K562 (cell line): ENCODE results near the gene CDYL. TPM values are rescaled to one million over a fixed set of nuclear protein-coding genes. Genes with fewer than 3 reads are reported as not detected.

Source experiments
- ATAC-seq: fragments of 200-7000 bp; cut with Tn5 transposase; 3 replicates; pipeline ENCODE4 v1.9.1; 2020; ENCODE audit warnings: moderate library complexity
- BruUV-seq: library from RNA; stranded (reverse); fragments of 400-500 nt; replicated peaks from 2 replicates; lab custom pipeline; 2021; lab: Mats Ljungman, UMichigan
- CTCF ChIA-PET: fragments of 300-600 bp; formaldehyde crosslinking; extraction: SDS; loops from one replicate; lab custom pipeline; 2021; ENCODE audit warnings: low intra/inter-chr PET ratio; lab: Yijun Ruan, JAX
- POLR2A ChIA-PET: fragments of 300-600, 350-650 bp; sonication (Branson Sonifier 250); formaldehyde crosslinking; extraction: SDS; loops from one replicate; lab custom pipeline; 2021; ENCODE audit warnings: antibody characterized with exemption, inconsistent platforms; lab: Yijun Ruan, JAX
- DNase-seq, 4 experiments: peaks; one replicate each; pipeline versions ENCODE4 v3.0.0 to v3.0.0-alpha.2; 2011 to 2018; ENCODE audit warnings: low spot score in 3 of 4, mixed read lengths in 3 of 4; ENCODE audit errors: extremely low read depth in 1 of 4
- FAIRE-seq: peaks from 2 replicates; lab custom pipeline; 2011; peaks lifted over from hg19 to GRCh38; lab: Jason Lieb, UNC
- H2AFZ ChIP-seq: 2 replicates; pipeline ENCODE4 v1.6.0; 2011; ENCODE audit warnings: low read depth, low read length, control low read depth, inconsistent platforms
- H3K27ac ChIP-seq: fragments of 200-600 bp; 3 replicates; pipeline ENCODE4 v1.8.0; 2011; ENCODE audit warnings: low read depth, mild to moderate bottlenecking, control low read depth, inconsistent platforms, low read length, moderate library complexity, mixed read lengths; ENCODE audit errors: extremely low read depth
- H3K27me3 ChIP-seq, 2 experiments: fragments of 300-600 bp in 1 of 2; 2 replicates in 1 of 2; 3 replicates in 1 of 2; pipeline versions ENCODE4 v1.6.0 to v1.8.0; 2011; ENCODE audit warnings: inconsistent platforms in 2 of 2, low read length in 2 of 2, mild to moderate bottlenecking in 1 of 2, mixed read lengths in 1 of 2, moderate library complexity in 1 of 2; ENCODE audit not compliant: control insufficient read depth in 2 of 2, insufficient read depth in 2 of 2
- H3K36me3 ChIP-seq: fragments of 300-600 bp; 3 replicates; pipeline ENCODE4 v1.8.0; 2011; ENCODE audit warnings: mild to moderate bottlenecking, low read length, inconsistent platforms; ENCODE audit not compliant: control insufficient read depth, insufficient read depth
- H3K4me1 ChIP-seq, 2 experiments: fragments of 200-600 bp in 1 of 2; replicated peaks in 1 of 2; 2 replicates in 1 of 2; 3 replicates in 1 of 2; pipeline versions ENCODE4 v1.5.1 to v1.8.0; 2011; ENCODE audit warnings: inconsistent platforms in 2 of 2, low read length in 2 of 2, mild to moderate bottlenecking in 1 of 2, mixed read lengths in 1 of 2, moderate library complexity in 1 of 2; ENCODE audit not compliant: control insufficient read depth in 2 of 2, insufficient read depth in 2 of 2
- H3K4me2 ChIP-seq: 2 replicates; pipeline ENCODE4 v1.6.1; 2011; ENCODE audit warnings: low read length, control low read depth, inconsistent platforms, mixed read lengths; ENCODE audit not compliant: insufficient read depth
- H3K4me3 ChIP-seq: fragments of 200-600 bp; sonication (generic), shearing (Covaris generic); 2 replicates; pipeline ENCODE4 v1.5.1; 2016; ENCODE audit warnings: control low read depth, inconsistent platforms
- H3K79me2 ChIP-seq: fragments of 200-600 bp; 3 replicates; pipeline ENCODE4 v1.8.0; 2011; ENCODE audit warnings: low read length, inconsistent platforms; ENCODE audit not compliant: control insufficient read depth, insufficient read depth
- H3K9ac ChIP-seq, 2 experiments: 2 replicates each; pipeline versions ENCODE4 v1.6.0 to v1.6.1; 2011; ENCODE audit warnings: low read depth in 2 of 2, low read length in 2 of 2, control low read depth in 1 of 2, inconsistent platforms in 1 of 2, mild to moderate bottlenecking in 1 of 2, mixed read lengths in 1 of 2; ENCODE audit not compliant: insufficient read depth in 1 of 2
- H3K9me1 ChIP-seq: one replicate; pipeline ENCODE4 v1.6.0; 2011; ENCODE audit warnings: inconsistent platforms, mild to moderate bottlenecking, low read length, moderate library complexity; ENCODE audit not compliant: control insufficient read depth, insufficient read depth
- H3K9me3 ChIP-seq: replicated peaks from 2 replicates; pipeline ENCODE4 v1.5.1; 2011; ENCODE audit warnings: low read depth, low read length, inconsistent platforms; ENCODE audit not compliant: control insufficient read depth, insufficient read depth
- H4K20me1 ChIP-seq: replicated peaks from 2 replicates; pipeline ENCODE4 v1.6.1; 2011; ENCODE audit warnings: low read length, inconsistent platforms, mixed read lengths; ENCODE audit not compliant: control insufficient read depth, insufficient read depth
- BHLHE40 ChIP-seq: IDR thresholded peaks from 2 replicates; pipeline ENCODE4 v1.6.1; 2011; ENCODE audit warnings: low read length, improper control_type of control experiment
- EP300 ChIP-seq: IDR thresholded peaks from 2 replicates; pipeline ENCODE4 v1.6.1; 2012; ENCODE audit warnings: low read length, improper control_type of control experiment
- MEIS2 ChIP-seq: fragments of 450-650 bp; IDR thresholded peaks from 2 replicates; pipeline ENCODE4 v1.6.1; 2014; ENCODE audit warnings: mild to moderate bottlenecking; ENCODE audit not compliant: partially characterized antibody
- MNT ChIP-seq, 2 experiments: fragments of 450-650 bp; conservative IDR thresholded peaks; 2 replicates each; pipeline ENCODE4 v1.6.1; 2017; ENCODE audit warnings: mild to moderate bottlenecking in 2 of 2, moderate library complexity in 2 of 2
- POU5F1 ChIP-seq: fragments of 150-350 bp; IDR thresholded peaks from 2 replicates; pipeline ENCODE4 v1.6.1; 2014; ENCODE audit warnings: borderline replicate concordance, low read length, low read depth, mild to moderate bottlenecking; ENCODE audit not compliant: partially characterized antibody
- RAD21 ChIP-seq, 2 experiments: fragments of 250-450 bp in 1 of 2; fragments of 450-650 bp in 1 of 2; sonication (Bioruptor Pico) in 1 of 2; formaldehyde crosslinking in 1 of 2; IDR thresholded peaks in 1 of 2; conservative IDR thresholded peaks in 1 of 2; 2 replicates each; pipeline versions ENCODE4 v1.4.0 to v1.8.0; 2020 to 2022; ENCODE audit warnings: mild to moderate bottlenecking in 2 of 2, moderate library complexity in 1 of 2
- RAD51 ChIP-seq: fragments of 450-650 bp; IDR thresholded peaks from 2 replicates; pipeline ENCODE4 v1.7.1; 2016; ENCODE audit warnings: low read depth, mild to moderate bottlenecking, borderline replicate concordance
- TAL1 ChIP-seq: fragments of 450-650 bp; IDR thresholded peaks from 2 replicates; pipeline ENCODE4 v1.6.1; 2016; ENCODE audit warnings: mild to moderate bottlenecking
- TCF3 ChIP-seq: sonication (generic); formaldehyde crosslinking; IDR thresholded peaks from 2 replicates; pipeline ENCODE4 v1.4.0; 2020; ENCODE audit warnings: mild to moderate bottlenecking, missing genetic modification reagents
- TEAD4 ChIP-seq, 2 experiments: sonication (generic) in 1 of 2; formaldehyde crosslinking in 1 of 2; IDR thresholded peaks; 2 replicates each; pipeline versions ENCODE4 v1.6.1 to v1.8.0; 2012 to 2022; ENCODE audit warnings: borderline replicate concordance in 1 of 2, inconsistent platforms in 1 of 2, low read length in 1 of 2, mild to moderate bottlenecking in 1 of 2, missing genetic modification reagents in 1 of 2
- TRIM24 ChIP-seq, 2 experiments: fragments of 450-650 bp; IDR thresholded peaks; 2 replicates each; pipeline ENCODE4 v1.6.1; 2016
- ZNF79 ChIP-seq: fragments of 250-450 bp; sonication (Bioruptor Pico); IDR thresholded peaks from 2 replicates; pipeline ENCODE4 v1.4.0; 2020; ENCODE audit warnings: low read depth, mild to moderate bottlenecking, moderate library complexity
- WGBS: fragments of 100-300 bp; shearing (Covaris generic); methylation state at CpG from one replicate; pipeline ENCODE4 v1.1.6; 2016; ENCODE audit warnings: low coverage, mixed read lengths; ENCODE audit not compliant: insufficient coverage; ENCODE audit errors: missing lambda C conversion rate; 5-methylcytosine and 5-hydroxymethylcytosine counted together
- in situ Hi-C: fragments of 300-500 bp; cut with MboI; formaldehyde crosslinking; loops from 4 replicates; pipeline ENCODE4 v1.15.0; 2018; ENCODE audit warnings: inconsistent platforms, mixed read lengths
- intact Hi-C: fragments of 100-400 bp; cut with micrococcal nuclease; formaldehyde crosslinking; loops from 2 replicates; pipeline ENCODE4 v1.14.2; 2022
- polyA plus RNA-seq, 8 experiments: library from polyadenylated mRNA; depleted of rRNA in 4 of 8; stranded (reverse) in 5 of 8; unstranded in 3 of 8; fragments of >200 nt; fragmentation: Nextera tagmentation in 2 of 8; fragmentation: Illumina TruSeq in 1 of 8; extraction: Ambion mirVana in 2 of 8; extraction: Trizol in 1 of 8; gene quantifications; 2 replicates each; pipeline versions ENCODE4 v1.2.1 to v1.2.3, GENCODE V29; 2011 to 2014; ENCODE audit warnings: inconsistent platforms in 1 of 8, missing spikeins in 1 of 8
- total RNA-seq, 7 experiments: library from RNA; depleted of rRNA in 6 of 7; stranded (reverse); fragments of >200 nt in 6 of 7; fragmentation: Illumina TruSeq in 2 of 7; extraction: Trizol in 2 of 7; gene quantifications; 2 replicates each; pipeline versions ENCODE4 v1.2.1 to v1.2.3, GENCODE V29; 2011 to 2021; ENCODE audit warnings: low replicate concordance in 1 of 7
- TF ChIP-seq, protein P1 (sequence below): fragments of 450-650 bp; IDR thresholded peaks from 2 replicates; pipeline ENCODE4 v1.6.1; 2017; ENCODE audit warnings: antibody characterized with exemption, mild to moderate bottlenecking

Gene CDYL
- total and polyA plus RNA-seq, 9 of the 15 experiments (the other 6 are each of a cell fraction or from before 2014, with no cell fraction given), result 8.1 to 45.8 (median 40.8) TPM

DNA sequence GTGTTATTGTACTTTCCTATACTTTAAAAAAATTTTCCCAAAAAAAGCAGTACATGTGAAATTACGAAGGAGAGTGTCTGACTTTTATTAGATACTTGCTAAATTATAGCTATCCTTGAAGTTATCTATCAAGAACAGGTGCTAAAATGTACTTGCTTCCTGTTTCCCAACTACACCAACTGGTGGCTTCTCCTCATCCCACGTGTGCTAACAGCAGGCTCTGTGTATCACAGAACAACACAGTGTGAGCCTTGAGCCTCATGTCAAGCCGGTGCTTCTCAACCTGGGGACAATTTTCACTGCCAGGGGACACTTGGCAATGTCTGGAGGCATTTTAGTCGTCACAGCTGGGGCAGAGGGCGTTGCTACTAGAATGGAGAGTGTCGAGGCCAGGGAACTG lies 36.2 kb upstream of the CDYL start:
- no peak overlapping the region for H3K27ac ChIP-seq
- no peaks in the 10 kb centered on the region for H3K9me3 ChIP-seq
- H2AFZ ChIP-seq, result peak overlapping the region; percentile 83
- H3K9me1 ChIP-seq, result no peaks in the 10 kb centered on the region
- H3K4me3 ChIP-seq, result no peak overlapping the region
- no TSS peak for BruUV-seq
- in situ Hi-C loops, result no loop called here
- H3K4me2 ChIP-seq, result peak overlapping the region; percentile 7; the same call in 1 of the 2 replicates
- FAIRE-seq (peak; percentile 71), DNase-seq (peak in 2 of 4 experiments; percentile 41), ATAC-seq (peak; percentile 79)
- peaks cover 3 to 4% of the 10 kb centered on the region in 2 experiments; a peak in 2 of 5 replicates for H3K4me1 ChIP-seq
- H3K27me3 ChIP-seq, result no peaks in the 10 kb centered on the region
- ChIA-PET POLR2A (interaction anchor here (0.6 to 1.5 kb wide), 3 partner anchors 9 to 369 kb away, joined by 3 to 8 read pairs (median 4); no protein-coding TSS in a partner anchor), CTCF (no interaction called here)
- intact Hi-C loops, result no loop called here
- H3K79me2 ChIP-seq, result no peaks in the 10 kb centered on the region
- H3K9ac ChIP-seq, result peak overlapping the region in 1 of 2 experiments; percentile 57; a peak in 1 of 4 replicates
- no peaks in the 10 kb centered on the region for H4K20me1 ChIP-seq
- WGBS, result 8% methylated on average over 6 of the region's 6 CpGs
- no peaks in the 10 kb centered on the region for H3K36me3 ChIP-seq
- peak; percentile 48 to 58; a peak in 3 of 4 replicates for TF ChIP-seq MNT (conservative IDR thresholded peaks at IDR 0.05)
- TF ChIP-seq TEAD4 (IDR thresholded peaks at IDR 0.05; ENCODE audit: low read length), result peak; percentile 67
- TF ChIP-seq TEAD4 (CRISPR knock-in tag; IDR thresholded peaks at IDR 0.05; ENCODE audit: borderline replicate concordance), result no peak
- TF ChIP-seq TAL1, result peak; percentile 41; the same call in 1 of the 2 replicates
- TF ChIP-seq RAD51, result 0 out of 2 replicates have a peak, but pooled peaks have one; percentile 13
- peak; percentile 15 for TF ChIP-seq MEIS2
- 0 out of 4 replicates have a peak, but pooled peaks have one; percentile 32 for TF ChIP-seq TRIM24 (IDR thresholded peaks at IDR 0.05)
- TF ChIP-seq TCF3, result peak; percentile 56
- peak; percentile 16; the same call in 1 of the 2 replicates for TF ChIP-seq EP300
- TF ChIP-seq RAD21 (CRISPR knock-in tag; conservative IDR thresholded peaks at IDR 0.05 in 1 of 2, IDR thresholded peaks at IDR 0.05 in 1 of 2), result 0 out of 4 replicates have a peak, but pooled peaks of 1 of the 2 experiments have one; percentile 6
- TF ChIP-seq POU5F1, result no peak
- TF ChIP-seq BHLHE40, result no peak
- no peak for TF ChIP-seq ZNF79 (CRISPR knock-in tag)
- TF ChIP-seq, protein P1, sequence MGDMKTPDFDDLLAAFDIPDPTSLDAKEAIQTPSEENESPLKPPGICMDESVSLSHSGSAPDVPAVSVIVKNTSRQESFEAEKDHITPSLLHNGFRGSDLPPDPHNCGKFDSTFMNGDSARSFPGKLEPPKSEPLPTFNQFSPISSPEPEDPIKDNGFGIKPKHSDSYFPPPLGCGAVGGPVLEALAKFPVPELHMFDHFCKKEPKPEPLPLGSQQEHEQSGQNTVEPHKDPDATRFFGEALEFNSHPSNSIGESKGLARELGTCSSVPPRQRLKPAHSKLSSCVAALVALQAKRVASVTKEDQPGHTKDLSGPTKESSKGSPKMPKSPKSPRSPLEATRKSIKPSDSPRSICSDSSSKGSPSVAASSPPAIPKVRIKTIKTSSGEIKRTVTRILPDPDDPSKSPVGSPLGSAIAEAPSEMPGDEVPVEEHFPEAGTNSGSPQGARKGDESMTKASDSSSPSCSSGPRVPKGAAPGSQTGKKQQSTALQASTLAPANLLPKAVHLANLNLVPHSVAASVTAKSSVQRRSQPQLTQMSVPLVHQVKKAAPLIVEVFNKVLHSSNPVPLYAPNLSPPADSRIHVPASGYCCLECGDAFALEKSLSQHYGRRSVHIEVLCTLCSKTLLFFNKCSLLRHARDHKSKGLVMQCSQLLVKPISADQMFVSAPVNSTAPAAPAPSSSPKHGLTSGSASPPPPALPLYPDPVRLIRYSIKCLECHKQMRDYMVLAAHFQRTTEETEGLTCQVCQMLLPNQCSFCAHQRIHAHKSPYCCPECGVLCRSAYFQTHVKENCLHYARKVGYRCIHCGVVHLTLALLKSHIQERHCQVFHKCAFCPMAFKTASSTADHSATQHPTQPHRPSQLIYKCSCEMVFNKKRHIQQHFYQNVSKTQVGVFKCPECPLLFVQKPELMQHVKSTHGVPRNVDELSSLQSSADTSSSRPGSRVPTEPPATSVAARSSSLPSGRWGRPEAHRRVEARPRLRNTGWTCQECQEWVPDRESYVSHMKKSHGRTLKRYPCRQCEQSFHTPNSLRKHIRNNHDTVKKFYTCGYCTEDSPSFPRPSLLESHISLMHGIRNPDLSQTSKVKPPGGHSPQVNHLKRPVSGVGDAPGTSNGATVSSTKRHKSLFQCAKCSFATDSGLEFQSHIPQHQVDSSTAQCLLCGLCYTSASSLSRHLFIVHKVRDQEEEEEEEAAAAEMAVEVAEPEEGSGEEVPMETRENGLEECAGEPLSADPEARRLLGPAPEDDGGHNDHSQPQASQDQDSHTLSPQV, result 0 out of 2 replicates have a peak, but pooled peaks have one; percentile 31
